ENCODE results near the gene UCKL1.

- TF ChIP-seq CTCF (IDR thresholded peaks at IDR 0.05; ENCODE audit: low read depth, low read length, poor library complexity, severe bottlenecking) (no peak), EZH2phosphoT487 (IDR thresholded peaks at IDR 0.05; ENCODE audit: borderline replicate concordance, low read length) (no peak)
These were observed 16.3 kb upstream of the UCKL1 start for GRCh38 chr20:63972312-63973159.

Measured in DOHH2 (cell line).